KOPT-K1 (cell line): Measurements from ENCODE around the gene RPL32.

Experiments used
- H3K27ac ChIP-seq: fragments of 200-600 bp; sonication (generic); 2 replicates; pipeline ENCODE4 v1.5.1; 2016; ENCODE audit warnings: antibody characterized with exemption, mild to moderate bottlenecking, low read depth, low read length; ENCODE audit not compliant: poor library complexity, severe bottlenecking
- H3K36me3 ChIP-seq: fragments of 200-600 bp; sonication (generic); 2 replicates; pipeline ENCODE4 v1.5.1; 2017; ENCODE audit warnings: antibody characterized with exemption, mild to moderate bottlenecking, low read length, moderate library complexity; ENCODE audit not compliant: insufficient read depth
- H3K9me3 ChIP-seq: fragments of 200-600 bp; sonication (generic); 2 replicates; pipeline ENCODE4 v1.5.1; 2017; ENCODE audit warnings: antibody characterized with exemption, low read length, mild to moderate bottlenecking; ENCODE audit not compliant: insufficient read depth, poor library complexity, severe bottlenecking

The RPL32 gene

DNA sequence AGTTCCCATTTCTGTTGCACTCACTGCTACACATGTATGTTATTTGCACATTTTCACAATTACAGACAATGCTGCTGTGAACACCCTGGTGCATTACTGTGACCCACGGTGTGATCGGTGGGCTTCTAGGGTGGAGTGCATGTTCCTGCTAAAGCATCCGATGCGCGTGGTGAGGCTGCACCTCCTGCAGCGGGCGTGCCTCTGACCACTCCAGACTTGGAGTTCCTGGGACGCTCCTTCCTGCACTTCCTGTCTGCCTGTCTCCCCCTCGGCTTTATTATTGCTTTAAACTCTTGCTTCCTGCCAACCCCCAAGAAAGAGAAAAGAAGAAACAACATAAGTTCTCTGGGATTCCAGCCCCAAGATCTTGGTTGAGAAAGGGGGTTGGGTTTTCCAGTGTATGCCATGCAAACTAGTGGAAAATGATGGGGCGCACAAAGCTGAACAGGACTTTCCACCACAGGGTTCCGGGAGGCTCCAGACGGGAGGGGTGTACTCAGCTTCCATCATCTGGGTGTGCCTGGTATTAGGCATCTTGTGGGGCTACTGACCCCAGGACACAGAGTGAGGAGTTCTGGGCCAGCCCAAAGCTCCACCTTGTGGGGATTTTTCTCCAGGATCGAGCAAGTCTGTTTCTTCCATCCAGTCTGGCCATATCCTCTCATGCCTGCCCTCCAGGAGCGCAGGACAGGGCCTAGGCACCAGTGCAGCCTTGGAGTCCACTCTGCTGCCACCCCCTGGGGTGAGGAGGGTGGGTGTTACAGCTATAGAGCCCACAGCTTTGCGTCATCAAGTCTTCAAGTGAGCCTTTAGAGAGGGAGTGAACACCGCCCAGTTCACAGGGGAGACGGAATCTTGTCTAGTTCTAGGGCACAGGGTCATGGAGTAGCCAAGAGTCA, 11.2 kb downstream of the RPL32 start:
- Histone ChIP-seq H3K36me3 (peaks cover 50% of the 10 kb centered on the region), H3K9me3 (no peaks in the 10 kb centered on the region), H3K27ac (no peak overlapping the region)

DNA sequence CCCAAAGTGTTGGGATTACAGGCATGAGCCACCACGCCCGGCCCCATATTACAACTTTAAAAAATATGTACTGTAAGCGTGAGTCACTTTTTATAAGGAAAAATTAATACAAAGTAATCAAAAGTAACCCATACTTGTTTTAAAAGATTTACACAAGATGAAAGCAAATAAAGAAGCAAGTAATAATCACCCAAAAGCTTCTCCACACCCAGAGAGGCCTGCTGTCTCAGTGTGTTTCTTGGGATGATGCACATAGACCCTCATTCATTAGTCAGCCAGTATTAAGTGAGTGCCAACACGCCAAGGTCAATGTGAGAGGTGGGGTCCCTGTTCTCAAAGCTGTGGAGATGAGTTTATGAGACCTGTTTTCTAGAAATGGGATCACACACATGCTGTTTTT, 12.0 kb downstream of the RPL32 start:
- H3K9me3 ChIP-seq, result no peaks in the 10 kb centered on the region
- no peak overlapping the region for H3K27ac ChIP-seq
- peaks cover 43% of the 10 kb centered on the region for H3K36me3 ChIP-seq

DNA sequence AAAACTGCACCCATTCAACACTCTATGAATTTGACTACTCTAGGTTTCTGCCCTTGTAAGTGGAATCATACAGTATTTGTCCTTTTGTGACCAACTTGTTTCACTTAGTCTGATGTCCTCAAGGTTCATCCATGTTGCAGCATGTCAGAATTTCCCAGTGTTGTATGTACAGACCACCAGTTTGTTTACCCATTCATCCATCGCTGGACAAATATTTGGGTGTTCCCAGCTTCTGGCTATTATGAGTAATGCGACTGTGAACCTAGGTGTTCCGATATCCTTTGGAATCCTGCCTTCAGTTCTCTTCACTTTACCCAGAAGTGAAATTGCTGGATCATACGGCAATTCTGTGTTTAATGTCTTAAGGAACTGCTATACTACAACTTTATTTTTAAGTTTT, 12.6 kb downstream of the RPL32 start:
- Histone ChIP-seq H3K9me3 (no peaks in the 10 kb centered on the region), H3K36me3 (peaks cover 36% of the 10 kb centered on the region), H3K27ac (no peak overlapping the region)

DNA sequence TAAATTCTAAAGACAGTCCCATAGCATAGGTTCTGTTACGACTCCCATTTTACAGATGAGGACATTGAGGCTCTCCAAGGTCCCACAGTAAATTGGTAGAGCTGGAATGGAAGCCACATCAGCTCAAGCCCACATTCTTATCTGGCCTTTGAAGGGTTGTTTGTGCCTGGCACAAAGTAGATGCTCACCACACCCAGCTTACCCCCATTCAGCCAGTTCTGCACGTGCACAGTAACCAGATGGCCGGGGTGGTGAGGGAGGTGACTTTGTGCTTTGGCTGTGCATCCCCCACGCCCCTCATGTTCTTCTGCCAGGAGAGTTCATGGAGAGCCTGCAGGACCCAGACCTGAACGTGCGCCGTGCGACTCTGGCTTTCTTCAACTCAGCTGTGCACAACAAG, 16.2 kb downstream of the RPL32 start:
- 0 out of 2 replicates have a peak, but pooled peaks cover under 1% of the 10 kb centered on the region for H3K36me3 ChIP-seq
- H3K27ac ChIP-seq, result no peak overlapping the region
- no peaks in the 10 kb centered on the region for H3K9me3 ChIP-seq

DNA sequence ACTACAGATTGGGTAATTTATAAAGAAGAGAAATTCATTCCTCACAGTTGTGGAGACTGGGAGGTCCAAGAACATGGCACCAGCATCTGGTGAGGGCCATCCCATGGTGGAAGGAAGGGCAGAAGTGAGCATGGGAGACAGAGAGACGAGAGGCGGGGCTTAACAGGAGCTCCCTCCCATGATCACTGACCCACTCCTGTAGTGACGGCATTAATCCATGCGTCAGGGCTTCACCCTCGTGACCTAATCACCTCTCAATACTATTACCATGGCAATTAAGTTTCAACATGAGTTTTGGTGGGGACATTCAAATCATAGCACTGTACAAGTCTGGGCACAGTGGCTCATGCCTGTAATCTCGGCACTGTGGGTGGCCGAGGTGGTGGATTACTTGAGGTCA, 17.1 kb downstream of the RPL32 start:
- no peaks in the 10 kb centered on the region for H3K36me3 ChIP-seq
- no peak overlapping the region for H3K27ac ChIP-seq
- no peaks in the 10 kb centered on the region for H3K9me3 ChIP-seq

DNA sequence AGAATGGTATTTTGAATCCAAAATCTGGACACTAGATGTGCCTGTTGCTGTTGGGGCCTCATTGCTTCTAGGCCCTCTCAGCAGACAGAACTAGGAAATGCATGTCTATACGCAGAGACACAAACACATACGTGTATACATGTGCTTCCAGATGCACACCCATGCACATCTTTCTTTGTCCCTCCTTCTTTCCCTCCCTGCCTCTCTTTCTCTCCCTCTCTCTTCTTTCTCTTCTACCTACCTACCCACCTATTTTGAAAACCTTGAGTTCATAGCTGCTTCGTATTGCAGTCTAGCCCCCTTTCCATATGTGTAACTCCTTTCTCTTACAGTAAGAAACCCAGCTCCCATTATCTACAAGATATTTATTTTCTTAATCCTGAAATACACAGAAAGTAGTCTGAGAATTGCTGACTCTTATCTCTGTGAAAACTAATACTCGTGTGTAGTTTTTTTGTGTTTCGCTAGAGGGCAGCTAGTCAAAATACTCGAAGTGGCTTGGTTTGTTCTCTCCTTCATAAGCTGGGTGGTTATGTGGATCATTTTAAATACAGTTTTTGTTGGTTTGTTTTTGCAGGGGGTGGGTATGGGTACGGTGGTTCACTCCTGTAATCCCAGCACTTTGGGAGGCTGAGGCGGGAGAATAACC, 18.5 kb downstream of the RPL32 start:
- Histone ChIP-seq H3K9me3 (no peaks in the 10 kb centered on the region), H3K36me3 (no peaks in the 10 kb centered on the region), H3K27ac (no peak overlapping the region)

DNA sequence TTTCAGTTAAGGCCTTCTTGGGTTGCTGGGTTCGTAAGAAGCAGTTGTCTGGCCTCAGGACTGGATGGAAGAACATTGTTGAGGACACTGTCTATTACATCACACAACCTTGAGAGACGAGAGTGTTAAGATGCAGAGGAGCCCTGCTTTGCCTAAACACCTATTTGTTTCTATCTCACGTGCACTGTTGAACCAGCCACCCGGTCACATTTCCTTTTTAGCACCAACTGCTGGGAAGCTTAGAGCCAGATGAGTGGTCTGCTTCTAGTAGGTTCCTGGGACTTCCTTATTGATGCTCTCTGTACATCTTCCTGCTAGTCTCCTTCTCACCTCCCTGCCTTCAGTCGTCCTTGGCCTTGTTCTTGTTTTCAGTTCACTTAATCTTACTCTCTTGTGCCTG, 22.6 kb downstream of the RPL32 start:
- Histone ChIP-seq H3K9me3 (no peaks in the 10 kb centered on the region), H3K36me3 (no peaks in the 10 kb centered on the region), H3K27ac (no peak overlapping the region)

DNA sequence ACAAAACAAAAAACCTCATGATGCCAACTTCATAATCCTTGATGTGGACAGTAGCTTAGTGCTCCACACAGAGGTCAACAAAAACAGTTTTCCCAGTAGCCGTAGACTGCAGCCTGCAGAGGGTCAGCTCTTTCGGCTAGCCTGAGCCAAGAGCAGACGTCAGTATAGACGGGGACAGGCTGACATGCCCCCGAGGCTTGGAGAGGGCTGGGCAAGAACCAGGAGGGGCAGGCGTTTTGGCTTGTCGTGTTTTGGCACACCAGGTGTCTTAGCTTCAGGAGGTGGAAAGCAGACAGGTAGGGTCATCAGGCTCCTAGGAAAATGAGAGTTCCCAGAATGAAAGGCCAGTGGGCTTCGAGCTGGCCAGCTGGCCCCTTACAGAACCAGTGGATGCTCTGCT, 23.1 kb downstream of the RPL32 start:
- H3K9me3 ChIP-seq, result no peaks in the 10 kb centered on the region
- no peak overlapping the region for H3K27ac ChIP-seq
- H3K36me3 ChIP-seq, result no peaks in the 10 kb centered on the region

DNA sequence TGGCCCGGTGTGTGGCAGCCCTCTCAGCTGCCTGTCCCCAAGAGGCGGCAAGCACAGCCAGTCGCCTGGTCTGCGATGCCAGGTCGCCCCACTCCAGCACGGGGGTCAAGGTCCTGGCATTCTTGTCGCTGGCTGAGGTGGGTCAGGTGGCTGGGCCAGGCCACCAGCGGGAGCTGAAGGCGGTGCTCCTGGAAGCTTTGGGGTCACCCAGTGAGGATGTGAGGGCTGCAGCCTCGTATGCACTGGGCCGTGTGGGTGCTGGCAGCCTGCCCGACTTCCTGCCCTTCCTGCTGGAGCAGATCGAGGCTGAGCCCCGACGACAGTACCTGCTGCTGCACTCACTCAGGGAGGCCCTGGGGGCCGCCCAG, 24.0 kb downstream of the RPL32 start:
- Histone ChIP-seq H3K9me3 (no peaks in the 10 kb centered on the region), H3K27ac (no peak overlapping the region), H3K36me3 (no peaks in the 10 kb centered on the region)

DNA sequence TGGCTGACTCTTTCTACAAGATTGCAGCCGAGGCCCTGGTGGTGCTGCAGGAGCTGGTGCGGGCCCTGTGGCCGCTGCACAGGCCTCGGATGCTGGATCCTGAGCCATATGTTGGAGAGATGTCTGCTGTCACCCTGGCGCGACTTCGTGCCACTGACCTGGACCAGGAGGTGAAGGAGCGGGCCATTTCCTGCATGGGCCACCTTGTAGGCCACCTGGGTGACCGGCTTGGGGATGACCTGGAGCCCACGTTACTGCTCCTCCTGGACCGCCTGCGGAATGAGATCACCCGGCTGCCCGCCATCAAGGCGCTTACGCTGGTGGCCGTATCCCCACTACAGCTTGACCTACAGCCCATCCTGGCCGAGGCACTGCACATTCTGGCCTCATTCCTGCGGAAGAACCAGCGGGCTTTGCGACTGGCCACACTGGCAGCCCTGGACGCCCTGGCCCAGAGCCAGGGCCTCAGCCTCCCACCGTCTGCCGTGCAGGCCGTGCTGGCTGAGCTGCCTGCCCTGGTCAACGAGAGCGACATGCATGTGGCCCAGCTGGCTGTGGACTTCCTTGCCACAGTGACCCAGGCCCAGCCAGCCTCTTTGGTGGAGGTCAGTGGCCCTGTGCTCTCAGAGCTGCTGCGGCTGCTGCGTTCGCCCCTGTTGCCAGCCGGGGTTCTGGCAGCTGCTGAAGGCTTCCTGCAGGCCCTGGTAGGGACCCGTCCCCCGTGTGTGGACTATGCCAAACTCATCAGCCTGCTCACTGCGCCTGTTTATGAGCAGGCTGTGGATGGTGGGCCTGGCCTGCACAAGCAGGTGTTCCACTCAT, 24.6 kb downstream of the RPL32 start:
- H3K36me3 ChIP-seq, result no peaks in the 10 kb centered on the region
- H3K27ac ChIP-seq, result no peak overlapping the region
- no peaks in the 10 kb centered on the region for H3K9me3 ChIP-seq

DNA sequence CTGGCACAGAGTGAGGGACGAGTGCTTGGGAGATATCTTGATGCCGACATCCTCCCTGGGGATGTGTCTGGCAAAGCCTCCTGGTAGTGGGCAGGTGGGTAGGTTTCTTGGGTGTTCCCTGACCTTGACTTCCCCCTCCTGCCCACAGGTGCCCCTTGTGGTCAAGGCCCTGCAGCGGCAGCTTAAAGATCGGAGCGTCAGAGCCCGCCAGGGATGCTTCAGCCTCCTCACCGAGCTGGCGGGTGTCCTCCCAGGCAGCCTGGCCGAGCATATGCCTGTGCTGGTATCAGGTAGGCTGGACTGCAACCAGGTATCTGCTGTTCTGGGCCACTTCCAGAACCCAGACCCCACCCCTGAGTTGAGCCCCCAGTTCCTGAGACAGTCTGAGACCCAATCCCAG, 25.6 kb downstream of the RPL32 start:
- Histone ChIP-seq H3K36me3 (no peaks in the 10 kb centered on the region), H3K27ac (no peak overlapping the region), H3K9me3 (no peaks in the 10 kb centered on the region)

DNA sequence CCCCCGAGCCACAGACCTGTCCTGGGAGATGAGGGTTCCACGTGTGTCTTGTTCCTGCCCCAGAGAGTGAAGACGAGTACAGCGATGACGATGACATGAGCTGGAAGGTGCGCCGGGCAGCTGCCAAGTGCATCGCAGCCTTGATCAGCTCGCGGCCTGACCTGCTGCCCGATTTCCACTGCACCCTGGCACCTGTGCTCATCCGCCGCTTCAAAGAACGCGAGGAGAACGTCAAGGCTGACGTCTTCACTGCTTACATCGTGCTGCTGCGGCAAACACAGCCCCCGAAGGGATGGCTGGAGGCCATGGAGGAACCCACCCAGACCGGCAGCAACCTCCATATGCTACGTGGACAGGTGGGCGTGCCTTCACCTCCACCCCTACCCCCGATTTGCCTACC, 26.3 kb downstream of the RPL32 start:
- no peaks in the 10 kb centered on the region for H3K36me3 ChIP-seq
- H3K27ac ChIP-seq, result no peak overlapping the region
- no peaks in the 10 kb centered on the region for H3K9me3 ChIP-seq

DNA sequence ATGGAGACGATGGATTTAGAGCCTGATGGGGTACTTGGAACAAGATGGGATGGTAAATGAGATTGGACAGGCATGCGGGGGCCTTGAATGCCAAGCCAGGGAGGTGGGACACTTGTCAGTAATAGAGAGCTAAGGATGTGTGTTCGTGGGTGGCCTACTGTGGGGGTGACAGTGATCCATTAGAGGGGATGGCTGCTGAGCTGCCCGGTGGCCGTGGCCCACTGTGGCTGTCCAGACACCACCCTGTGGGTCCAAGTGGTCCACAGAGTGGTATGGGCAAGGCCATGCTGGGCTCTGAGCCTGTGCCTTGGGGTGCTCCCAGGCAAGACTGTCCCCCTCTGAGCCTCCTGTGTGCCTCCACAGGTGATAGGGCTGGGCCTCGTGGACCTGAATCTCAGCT, 27.4 kb downstream of the RPL32 start:
- no peaks in the 10 kb centered on the region for H3K36me3 ChIP-seq
- H3K27ac ChIP-seq, result no peak overlapping the region
- no peaks in the 10 kb centered on the region for H3K9me3 ChIP-seq

DNA sequence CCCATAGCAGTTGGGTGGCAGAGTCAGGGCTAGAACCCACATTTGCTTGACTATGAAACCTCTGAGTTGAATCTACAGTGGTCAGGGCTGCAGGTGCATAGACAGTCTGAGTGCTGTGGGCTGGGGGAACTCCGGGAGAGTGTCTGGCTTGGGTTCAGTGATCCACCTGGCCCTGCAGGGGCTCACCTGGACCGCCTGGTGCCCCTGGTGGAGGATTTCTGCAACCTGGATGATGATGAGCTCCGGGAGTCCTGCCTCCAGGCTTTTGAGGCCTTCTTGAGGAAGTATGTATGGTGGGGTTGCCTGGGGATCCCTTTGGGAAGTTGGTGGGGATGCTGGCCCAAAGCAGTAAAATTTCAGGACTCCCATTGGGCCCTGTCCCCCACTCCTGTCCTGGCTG, 28.6 kb downstream of the RPL32 start:
- Histone ChIP-seq H3K9me3 (no peaks in the 10 kb centered on the region), H3K36me3 (no peaks in the 10 kb centered on the region), H3K27ac (no peak overlapping the region)

DNA sequence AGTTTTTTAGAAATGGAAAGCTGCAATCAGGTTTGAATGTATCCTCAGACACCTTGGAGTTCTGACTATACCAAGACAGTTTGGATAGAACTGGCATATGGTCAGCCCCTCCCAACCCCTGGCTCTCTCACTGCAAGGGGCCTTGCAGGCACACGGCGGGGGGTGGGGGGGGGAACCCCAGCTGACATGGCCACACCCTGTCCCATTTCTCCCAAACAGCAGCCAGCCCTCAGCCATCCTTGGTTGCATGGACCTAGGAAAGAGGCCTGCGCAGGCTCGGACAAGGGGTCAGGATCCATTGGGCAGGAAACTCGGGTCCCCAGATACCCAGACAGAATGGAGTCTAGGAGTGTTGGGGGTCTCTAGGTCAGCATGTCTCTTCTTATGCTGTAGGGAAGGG, 30.4 kb downstream of the RPL32 start:
- Histone ChIP-seq H3K9me3 (no peaks in the 10 kb centered on the region), H3K36me3 (no peaks in the 10 kb centered on the region), H3K27ac (no peak overlapping the region)
